ENCODE measurements around the gene SPTBN2. TPM values are rescaled to one million over a fixed set of nuclear protein-coding genes. Genes with fewer than 3 reads are reported as not detected.

SPTBN2 gene
- total RNA-seq, 2 donors from 2014 or later = 3.3 to 7.7 TPM

DNA sequence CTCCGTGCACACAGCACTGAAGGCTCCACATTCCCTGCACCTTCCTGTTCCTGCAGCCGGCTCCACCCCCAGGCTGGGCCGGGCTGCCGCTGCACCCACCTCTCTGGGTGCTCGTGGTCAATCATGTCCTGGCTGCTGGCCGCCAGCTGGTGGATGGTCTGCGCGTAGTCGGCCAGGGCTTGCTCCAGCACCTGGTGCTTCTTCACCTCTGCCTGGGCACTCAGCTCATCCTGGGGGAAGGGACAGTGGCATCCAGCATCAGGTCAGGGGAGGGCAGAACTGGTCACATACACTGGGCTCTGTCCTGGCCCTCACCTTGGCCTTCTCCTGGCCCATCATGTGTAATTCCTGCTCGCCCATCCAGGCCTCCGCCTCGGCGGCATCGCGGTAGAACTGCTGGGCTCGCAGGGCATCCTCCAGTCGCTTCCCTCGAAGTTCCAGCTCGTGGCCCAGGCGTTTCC, 36.1 kb downstream of the SPTBN2 start:
- Histone ChIP-seq H3K4me1 (no peaks in the 10 kb centered on the region), H3K27ac (no peak overlapping the region), H3K4me3 (no peak overlapping the region), H3K36me3 (no peaks in the 10 kb centered on the region), H3K9me3 (no peaks in the 10 kb centered on the region), H3K27me3 (no peaks in the 10 kb centered on the region)
- TF ChIP-seq, protein P1, sequence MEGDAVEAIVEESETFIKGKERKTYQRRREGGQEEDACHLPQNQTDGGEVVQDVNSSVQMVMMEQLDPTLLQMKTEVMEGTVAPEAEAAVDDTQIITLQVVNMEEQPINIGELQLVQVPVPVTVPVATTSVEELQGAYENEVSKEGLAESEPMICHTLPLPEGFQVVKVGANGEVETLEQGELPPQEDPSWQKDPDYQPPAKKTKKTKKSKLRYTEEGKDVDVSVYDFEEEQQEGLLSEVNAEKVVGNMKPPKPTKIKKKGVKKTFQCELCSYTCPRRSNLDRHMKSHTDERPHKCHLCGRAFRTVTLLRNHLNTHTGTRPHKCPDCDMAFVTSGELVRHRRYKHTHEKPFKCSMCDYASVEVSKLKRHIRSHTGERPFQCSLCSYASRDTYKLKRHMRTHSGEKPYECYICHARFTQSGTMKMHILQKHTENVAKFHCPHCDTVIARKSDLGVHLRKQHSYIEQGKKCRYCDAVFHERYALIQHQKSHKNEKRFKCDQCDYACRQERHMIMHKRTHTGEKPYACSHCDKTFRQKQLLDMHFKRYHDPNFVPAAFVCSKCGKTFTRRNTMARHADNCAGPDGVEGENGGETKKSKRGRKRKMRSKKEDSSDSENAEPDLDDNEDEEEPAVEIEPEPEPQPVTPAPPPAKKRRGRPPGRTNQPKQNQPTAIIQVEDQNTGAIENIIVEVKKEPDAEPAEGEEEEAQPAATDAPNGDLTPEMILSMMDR (IDR thresholded peaks at IDR 0.05) = no peak
- DNase-seq (ENCODE audit: low spot score) = no peak

DNA sequence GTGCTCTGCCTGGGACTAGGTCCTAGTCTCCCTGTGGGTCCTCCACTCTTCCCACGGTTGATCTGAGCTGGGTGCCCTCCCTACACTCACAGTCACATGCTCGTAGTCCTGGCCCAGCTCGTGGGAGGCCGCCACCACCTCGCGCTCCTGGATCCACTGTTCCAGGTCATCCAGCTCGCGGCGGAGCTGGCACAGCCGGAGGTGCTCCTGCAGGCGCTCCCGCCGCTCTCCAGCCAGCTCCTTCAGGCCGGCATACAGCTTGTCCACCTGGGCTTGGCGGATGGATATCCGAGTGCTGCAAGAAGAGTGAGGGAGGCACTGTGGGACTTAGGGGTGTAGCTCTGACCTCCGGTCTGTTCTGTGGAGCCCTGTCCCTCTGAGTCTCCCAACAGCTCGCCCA, 36.6 kb downstream of the SPTBN2 start:
- no peaks in the 10 kb centered on the region for H3K36me3 ChIP-seq
- no peak overlapping the region for H3K27ac ChIP-seq
- no peaks in the 10 kb centered on the region for H3K9me3 ChIP-seq
- DNase-seq (ENCODE audit: low spot score) = no peak
- TF ChIP-seq, protein P1 (IDR thresholded peaks at IDR 0.05) = no peak
- H3K27me3 ChIP-seq = no peaks in the 10 kb centered on the region
- H3K4me3 ChIP-seq = no peak overlapping the region
- no peaks in the 10 kb centered on the region for H3K4me1 ChIP-seq

DNA sequence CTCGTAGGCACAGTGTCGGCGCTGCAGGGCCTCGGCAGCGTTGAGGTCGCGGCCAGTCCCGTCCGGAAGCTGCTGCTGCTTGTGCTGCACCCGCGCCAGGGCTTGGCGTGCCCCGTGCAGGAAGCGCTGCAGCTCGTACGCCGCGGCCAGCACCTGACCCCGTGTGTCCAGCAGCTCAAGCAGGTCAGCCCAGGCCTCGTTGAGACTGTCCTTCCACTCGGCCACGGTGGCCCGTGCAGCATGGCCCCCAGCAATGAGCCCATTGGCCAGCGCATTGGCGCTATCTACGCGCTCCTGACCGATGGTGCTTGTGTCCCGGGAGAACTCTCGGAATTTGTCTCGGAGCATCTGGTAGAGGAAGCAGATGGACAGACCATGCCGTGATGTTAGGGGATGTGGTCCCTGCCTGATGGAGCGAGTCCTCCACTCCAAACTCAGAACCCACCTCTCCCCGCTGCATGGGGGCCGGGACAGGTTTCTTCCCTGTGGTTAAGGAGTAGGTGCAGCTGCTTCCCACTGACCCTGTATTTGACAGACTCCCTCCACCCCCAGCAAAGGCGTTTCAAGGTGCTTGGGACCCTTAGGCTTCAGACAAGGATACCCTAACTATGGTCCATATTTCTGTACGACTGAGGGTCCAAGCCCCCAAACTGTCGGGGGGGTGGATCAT, 37.6 kb downstream of the SPTBN2 start:
- TF ChIP-seq, protein P1 (IDR thresholded peaks at IDR 0.05) = no peak
- no peak overlapping the region for H3K4me3 ChIP-seq
- no peak for DNase-seq (ENCODE audit: low spot score)

DNA sequence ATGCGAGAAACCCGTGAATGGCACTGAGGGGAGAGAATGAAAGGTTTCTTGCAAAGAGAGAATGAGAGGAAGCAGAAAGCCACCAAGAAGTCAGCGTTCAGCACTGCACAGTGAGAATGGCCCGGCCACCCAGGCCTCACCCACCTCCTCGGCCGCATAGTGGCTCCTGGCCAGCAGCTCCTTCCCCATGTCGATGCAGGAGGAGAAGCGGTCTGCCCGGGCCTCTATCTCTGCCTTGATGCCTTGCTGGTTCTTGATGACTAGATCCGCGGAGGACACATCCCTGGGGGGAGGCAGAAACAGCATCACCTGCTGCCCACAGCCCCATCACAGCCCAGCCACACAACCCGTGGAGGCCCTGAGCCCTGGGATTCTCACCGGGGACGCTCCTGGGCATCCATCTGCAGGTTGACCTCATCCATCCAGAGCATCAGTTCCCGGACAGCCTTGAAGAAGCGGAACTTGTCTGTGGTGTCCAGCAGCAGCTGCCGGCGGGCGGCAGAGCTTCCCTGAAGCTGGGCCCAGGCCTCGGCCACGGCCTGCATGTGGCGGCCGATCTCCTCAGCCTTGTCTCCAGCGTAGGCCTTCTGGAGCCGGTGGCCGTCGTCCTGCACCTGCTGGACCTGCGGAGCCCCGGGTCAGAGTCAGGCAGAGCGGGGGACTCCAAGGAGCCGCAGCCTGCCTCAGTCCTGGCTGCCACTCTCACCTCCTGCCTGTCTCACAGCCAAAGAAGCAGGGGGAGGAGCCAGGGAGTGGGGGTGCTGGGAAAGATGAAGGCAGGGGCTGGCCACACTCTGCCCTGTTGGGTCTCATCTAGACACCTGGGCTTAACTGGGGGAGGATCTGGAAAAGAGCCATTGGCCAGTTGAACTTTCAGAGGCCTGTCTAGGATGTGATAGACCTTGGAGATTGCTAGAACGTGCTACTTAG, 39.1 kb downstream of the SPTBN2 start:
- H3K9me3 ChIP-seq = no peaks in the 10 kb centered on the region
- TF ChIP-seq, protein P1 (IDR thresholded peaks at IDR 0.05) = no peak
- H3K27ac ChIP-seq = no peak overlapping the region
- no peaks in the 10 kb centered on the region for H3K27me3 ChIP-seq
- no peak for DNase-seq (ENCODE audit: low spot score)
- no peaks in the 10 kb centered on the region for H3K4me1 ChIP-seq
- no peak overlapping the region for H3K4me3 ChIP-seq
- H3K36me3 ChIP-seq = no peaks in the 10 kb centered on the region

More for the DNA sequence above, 37.6 kb downstream of the SPTBN2 start:
- Histone ChIP-seq H3K27ac (no peak overlapping the region), H3K27me3 (no peaks in the 10 kb centered on the region), H3K4me1 (no peaks in the 10 kb centered on the region), H3K9me3 (no peaks in the 10 kb centered on the region), H3K36me3 (no peaks in the 10 kb centered on the region)

DNA sequence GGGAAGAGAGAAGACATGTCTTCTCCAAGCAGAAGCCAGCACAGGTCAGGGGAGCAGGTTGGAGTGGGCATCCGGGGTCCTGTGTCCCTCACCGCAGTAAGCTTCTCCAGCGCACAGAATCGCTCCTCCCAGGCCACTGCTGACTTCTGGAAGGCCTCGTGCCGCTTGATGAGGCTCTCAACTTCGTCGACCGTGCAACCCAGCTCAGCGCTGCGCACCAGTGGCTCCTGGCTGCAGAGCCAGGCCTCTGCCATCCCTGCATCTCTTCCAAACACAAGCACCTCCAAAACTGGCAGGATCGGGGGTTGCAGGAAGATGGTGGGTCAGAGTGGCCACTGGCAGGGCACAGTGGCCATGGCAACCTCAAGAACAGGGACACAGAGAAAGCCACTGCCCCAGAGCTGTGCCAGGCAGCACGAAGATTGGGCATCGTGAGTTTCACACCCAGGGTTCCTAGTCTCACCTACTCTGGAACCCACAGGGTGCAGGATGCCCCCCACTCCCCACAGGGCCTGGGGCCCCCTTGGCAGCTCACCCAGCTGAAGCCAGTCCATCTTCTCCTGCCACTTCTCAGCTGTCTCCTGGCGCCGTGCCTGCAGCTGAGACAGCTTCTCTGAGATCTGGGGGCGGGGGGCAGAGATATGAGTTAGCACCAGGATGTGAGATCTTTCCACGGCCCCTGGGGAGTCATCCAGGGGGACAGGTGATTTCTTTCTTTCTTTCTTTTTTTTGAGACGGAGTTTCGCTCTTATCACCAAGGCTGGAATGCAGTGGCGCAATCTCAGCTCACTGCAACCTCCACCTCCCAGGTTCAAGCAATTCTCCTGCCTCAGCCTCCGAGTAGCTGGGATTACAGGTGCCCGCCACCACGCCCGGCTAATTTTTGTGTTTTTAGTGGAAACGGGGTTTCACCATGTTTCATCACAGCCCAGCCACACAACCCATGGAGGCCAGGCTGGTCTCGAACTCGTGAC, 40.2 kb downstream of the SPTBN2 start:
- no peaks in the 10 kb centered on the region for H3K4me1 ChIP-seq
- H3K9me3 ChIP-seq = no peaks in the 10 kb centered on the region
- H3K36me3 ChIP-seq = no peaks in the 10 kb centered on the region
- H3K4me3 ChIP-seq = no peak overlapping the region
- no peaks in the 10 kb centered on the region for H3K27me3 ChIP-seq
- H3K27ac ChIP-seq = no peak overlapping the region
- TF ChIP-seq, protein P1 (IDR thresholded peaks at IDR 0.05) = no peak
- no peak for DNase-seq (ENCODE audit: low spot score)

Data from right atrium auricular region (tissue), 2 donors.